VCaP (cell line): ENCODE results near the gene UBE2G1.

ENCODE experiments used
- H3K27ac ChIP-seq: fragments of 450-650 bp; 2 replicates; pipeline ENCODE4 v1.5.1; 2017
- TF ChIP-seq, protein P1 (sequence below): fragments of 450-650 bp; conservative IDR thresholded peaks from 2 replicates; pipeline ENCODE4 v1.5.1; 2017; ENCODE audit warnings: mild to moderate bottlenecking, moderate library complexity

UBE2G1 gene

DNA sequence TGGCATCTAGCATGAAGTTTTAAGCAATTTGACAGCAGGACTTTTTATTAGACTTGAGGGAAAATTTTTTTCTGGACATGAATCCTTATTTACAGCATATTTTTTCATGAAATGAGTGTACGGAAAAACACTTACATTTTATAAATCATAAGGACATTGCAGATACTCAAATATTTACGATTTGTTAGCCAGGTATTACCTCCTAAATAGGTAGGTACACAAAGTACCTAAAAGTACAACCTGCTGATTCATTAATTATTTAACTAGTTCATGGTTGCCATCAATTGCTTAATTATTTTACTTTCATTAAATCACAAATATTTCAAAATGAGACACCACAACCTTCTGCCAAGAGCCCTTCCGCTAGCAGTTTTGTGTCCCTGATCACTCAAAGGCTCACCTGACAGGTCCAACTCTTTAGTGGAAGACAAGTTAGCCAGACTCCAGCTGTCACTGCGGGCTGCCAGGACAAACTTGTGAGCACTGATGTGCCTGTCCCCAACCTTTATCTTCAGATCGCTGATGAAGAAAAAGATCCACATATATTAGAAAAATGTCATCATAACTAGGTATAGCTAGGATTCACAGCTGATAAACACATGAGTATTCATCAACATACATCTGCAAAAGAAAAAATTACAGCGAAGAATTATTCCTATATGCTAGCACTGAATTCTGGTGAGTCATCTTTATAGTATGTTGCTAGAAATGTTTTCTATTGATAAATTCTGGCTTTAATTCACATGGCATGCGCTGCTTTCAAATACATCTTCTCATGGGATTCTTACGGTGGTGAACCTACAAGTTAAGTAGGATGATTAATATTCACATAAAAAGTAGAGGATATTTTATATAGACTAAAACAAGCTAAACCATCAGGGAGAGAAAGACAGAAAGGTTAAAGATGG is 130.8 kb downstream of the UBE2G1 start:
- TF ChIP-seq, protein P1, sequence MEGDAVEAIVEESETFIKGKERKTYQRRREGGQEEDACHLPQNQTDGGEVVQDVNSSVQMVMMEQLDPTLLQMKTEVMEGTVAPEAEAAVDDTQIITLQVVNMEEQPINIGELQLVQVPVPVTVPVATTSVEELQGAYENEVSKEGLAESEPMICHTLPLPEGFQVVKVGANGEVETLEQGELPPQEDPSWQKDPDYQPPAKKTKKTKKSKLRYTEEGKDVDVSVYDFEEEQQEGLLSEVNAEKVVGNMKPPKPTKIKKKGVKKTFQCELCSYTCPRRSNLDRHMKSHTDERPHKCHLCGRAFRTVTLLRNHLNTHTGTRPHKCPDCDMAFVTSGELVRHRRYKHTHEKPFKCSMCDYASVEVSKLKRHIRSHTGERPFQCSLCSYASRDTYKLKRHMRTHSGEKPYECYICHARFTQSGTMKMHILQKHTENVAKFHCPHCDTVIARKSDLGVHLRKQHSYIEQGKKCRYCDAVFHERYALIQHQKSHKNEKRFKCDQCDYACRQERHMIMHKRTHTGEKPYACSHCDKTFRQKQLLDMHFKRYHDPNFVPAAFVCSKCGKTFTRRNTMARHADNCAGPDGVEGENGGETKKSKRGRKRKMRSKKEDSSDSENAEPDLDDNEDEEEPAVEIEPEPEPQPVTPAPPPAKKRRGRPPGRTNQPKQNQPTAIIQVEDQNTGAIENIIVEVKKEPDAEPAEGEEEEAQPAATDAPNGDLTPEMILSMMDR: no peak
- H3K27ac ChIP-seq: no peak overlapping the region

DNA sequence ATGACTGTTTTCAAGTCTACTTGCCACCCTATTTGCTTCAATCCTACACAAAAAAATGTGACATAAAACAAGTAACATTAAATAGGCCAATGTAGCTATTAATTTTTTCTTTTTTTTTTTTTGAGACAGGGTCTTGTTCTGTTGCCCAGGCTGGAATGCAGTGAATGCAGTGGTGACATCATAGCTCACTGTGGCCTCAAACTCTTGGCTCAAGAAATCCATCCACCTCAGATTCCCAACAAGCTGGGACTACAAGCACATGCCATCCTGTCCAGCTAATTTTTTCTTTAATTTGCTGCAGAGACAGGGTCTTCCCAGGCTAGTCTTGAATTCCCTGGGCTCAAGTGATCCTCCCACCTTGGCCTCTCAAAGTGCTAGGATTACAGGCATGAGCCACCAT is 132.1 kb downstream of the UBE2G1 start:
- no peak overlapping the region for H3K27ac ChIP-seq
- TF ChIP-seq, protein P1: no peak

DNA sequence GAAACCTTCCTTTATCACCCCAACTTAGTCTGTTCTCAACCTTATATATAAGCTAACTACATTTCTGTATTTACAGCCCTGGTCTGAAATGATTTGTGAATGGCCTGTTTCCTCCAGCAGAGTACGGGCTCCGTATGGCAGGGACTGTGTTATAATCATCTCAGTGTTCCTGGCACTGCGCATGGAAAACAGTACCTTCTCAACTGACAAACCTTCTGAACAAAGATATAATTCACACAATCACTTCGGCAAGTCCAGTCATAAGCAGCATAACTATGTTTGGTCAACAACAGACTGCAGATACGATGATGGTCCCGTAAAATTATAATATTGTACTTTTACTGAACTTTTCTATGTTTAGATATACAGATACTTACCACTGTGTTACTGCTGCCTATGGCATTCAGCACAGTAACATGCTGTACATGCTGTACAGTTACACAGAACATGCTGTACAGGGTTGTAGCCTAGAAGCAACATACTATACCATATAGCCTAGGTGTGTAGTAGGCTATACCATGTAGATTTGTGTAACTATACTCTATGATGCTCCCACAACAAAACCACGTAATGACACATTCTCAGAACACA is 132.7 kb downstream of the UBE2G1 start:
- no peak overlapping the region for H3K27ac ChIP-seq

DNA sequence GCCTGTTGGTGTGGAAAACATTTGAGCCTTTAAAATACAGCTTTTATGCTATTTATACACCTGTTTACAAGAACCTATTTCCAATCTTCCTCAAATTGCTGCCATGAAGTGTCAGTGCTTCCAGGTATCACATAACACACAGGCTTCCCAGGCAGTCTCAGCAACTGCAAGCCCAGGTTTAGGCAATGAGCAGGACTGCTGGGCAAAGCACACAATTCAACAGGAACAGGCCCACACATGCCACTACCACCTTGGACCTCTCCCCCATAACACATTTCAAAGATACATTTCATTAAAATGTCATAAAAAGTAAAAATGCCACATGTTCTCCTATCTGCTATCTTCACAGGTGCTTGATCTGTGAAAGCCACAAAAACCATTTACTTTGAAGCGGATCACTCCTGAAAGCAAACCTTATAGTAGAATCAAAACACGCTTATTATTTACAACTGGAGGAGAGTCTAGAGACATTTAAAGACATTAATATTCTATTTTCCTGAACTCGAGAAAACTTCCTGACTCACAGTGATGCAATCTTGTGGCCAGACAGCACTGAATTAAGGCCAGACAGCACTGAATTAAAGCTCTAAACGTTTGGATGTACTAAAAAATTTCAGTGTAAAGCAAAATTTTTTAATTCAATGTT is 134.2 kb downstream of the UBE2G1 start:
- TF ChIP-seq, protein P1: no peak
- no peak overlapping the region for H3K27ac ChIP-seq

More for the DNA sequence above, 132.7 kb downstream of the UBE2G1 start:
- TF ChIP-seq, protein P1: no peak

DNA sequence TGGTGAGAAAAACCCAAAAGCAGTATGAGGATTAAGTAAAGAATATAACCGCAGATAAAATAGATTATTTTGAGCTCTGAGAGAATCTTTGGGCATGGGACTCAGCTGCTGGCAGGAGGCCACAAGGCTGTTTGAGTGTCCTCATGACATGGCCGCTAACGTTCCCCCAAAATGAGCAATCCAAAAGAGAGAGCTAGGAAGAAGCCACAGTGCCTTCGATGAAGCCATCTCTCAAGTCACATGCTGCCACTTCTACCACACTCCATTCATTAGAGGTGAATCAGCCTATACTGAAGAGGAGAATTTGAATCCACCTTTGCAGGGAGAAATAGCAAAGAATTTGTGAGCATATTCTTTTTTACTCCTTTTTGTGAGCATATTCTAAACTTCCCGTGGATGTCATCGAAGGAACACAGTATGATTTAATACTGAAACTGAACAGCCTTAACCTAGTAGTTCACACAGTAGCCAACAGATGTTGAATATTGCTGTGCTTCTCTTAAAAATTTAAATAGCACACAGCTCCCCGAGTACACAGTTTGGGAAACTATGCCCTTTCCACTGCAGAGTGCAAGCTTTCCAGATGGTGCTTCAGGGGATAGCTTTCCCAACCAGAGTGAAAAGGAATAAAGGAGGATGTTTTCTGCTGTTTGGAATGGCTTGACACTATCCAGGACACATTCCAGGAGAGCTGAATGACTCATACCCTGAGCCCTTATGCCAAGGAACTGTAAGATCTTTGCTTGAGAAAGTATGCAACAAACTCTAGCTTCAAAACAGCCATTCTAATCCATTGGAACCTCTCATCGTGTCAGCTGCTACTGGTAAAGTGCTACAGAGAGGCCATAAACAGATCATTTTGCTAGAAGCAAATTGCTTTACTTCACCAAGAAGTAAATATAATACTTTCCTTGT is 136.6 kb downstream of the UBE2G1 start:
- TF ChIP-seq, protein P1: no peak
- no peak overlapping the region for H3K27ac ChIP-seq

DNA sequence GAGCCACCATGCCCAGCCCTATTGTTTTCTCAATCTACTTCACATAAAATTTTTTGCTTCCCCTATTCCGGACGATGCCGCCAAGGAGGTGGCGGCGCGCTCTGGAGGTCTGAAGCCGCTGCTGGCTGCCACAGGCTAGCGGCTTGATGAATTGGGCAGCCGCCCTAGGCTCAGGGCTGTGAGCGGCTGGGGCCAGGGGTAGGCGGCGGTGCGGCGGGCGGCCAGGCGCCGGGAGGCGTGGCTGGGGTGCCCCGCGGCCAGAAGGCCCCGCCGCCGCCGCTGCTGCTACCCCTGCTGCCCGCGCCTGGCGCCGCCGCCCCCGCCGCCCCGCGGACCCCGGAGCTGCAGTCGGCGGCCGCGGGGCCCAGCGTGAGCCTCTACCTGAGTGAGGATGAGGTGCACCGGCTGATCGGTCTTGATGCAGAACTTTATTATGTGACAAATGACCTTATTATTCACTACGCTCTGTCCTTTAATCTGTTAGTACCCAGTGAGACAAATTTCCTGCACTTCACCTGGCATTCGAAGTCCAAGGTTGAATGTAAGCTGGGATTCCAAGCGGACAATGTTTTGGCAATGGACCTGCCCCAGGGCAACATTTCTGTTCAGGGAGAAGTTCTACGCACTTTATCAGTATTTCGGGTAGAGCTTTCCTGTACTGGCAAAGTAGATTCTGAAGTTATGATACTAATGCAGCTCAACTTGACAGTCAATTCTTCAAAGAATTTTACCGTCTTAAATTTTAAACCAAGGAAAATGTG is 144.4 kb downstream of the UBE2G1 start:
- TF ChIP-seq, protein P1: no peak
- H3K27ac ChIP-seq: no peak overlapping the region
